Measurements from ENCODE around the gene DSCAML1.
A peak's percentile ranks its signal among the peaks of the same experiment; 100 is the strongest.

Gene DSCAML1

DNA sequence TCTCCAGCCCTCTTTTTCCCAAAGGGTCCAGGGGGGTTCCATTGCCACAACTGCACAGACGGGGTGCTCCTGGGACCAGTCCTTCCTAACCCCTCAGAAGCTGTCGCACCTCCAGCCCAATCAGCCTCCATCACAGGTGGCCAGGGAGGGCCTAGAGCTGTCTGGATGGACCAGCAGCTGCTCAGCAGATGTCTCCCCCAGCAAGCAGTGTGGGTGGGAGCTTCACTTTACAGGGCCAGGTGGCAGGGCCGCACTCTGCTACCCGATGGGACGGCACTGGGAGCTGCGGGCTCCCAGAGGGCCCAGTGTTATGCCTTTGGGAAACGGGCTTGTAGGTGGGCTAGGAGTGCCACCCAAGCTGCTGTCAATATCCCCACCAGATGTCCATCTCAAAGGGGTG is 120.5 kb downstream of the DSCAML1 start:
- Histone ChIP-seq H3K27me3 (ENCODE audit: control insufficient read depth in 1 of 2, insufficient read depth in 2 of 2, low read length in 2 of 2) (no peaks in the 10 kb centered on the region), H3K36me3 (ENCODE audit: insufficient read depth, low read length) (no peaks in the 10 kb centered on the region), H3K9me3 (ENCODE audit: low read length) (no peaks in the 10 kb centered on the region), H3K27ac (ENCODE audit: low read depth, low read length) (no peak overlapping the region), H3K9ac (ENCODE audit: low read length) (no peak overlapping the region), H3K4me3 (ENCODE audit: low read depth in 1 of 2, low read length in 2 of 2) (no peak overlapping the region), H3K4me1 (ENCODE audit: insufficient read depth, low read length) (no peaks in the 10 kb centered on the region)

DNA sequence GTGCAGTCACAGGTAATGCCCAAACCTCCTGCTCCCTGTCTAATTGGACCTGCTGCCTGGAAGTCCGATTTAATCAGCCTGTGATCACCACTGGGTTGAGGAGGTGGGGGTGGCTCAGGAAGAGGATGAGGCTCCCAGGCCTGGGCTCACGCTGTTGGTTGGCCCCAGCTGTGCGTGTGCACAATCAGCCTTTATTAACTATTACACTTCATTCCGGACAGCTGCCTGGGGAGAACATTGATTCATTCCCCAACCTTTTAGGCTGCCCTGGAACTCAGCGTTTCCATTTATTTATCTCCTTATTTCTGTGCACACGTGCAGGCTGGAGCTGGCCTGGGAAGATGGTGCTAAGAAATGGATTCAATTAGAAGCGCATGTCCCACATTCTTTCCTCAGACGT is 123.4 kb downstream of the DSCAML1 start:
- Histone ChIP-seq H3K4me3 (ENCODE audit: low read depth in 1 of 2, low read length in 2 of 2) (no peak overlapping the region), H3K27ac (ENCODE audit: low read depth, low read length) (no peak overlapping the region), H3K9ac (ENCODE audit: low read length) (no peak overlapping the region), H3K9me3 (ENCODE audit: low read length) (no peaks in the 10 kb centered on the region), H3K4me1 (ENCODE audit: insufficient read depth, low read length) (no peaks in the 10 kb centered on the region), H3K36me3 (ENCODE audit: insufficient read depth, low read length) (no peaks in the 10 kb centered on the region), H3K27me3 (ENCODE audit: control insufficient read depth in 1 of 2, insufficient read depth in 2 of 2, low read length in 2 of 2) (no peaks in the 10 kb centered on the region)

DNA sequence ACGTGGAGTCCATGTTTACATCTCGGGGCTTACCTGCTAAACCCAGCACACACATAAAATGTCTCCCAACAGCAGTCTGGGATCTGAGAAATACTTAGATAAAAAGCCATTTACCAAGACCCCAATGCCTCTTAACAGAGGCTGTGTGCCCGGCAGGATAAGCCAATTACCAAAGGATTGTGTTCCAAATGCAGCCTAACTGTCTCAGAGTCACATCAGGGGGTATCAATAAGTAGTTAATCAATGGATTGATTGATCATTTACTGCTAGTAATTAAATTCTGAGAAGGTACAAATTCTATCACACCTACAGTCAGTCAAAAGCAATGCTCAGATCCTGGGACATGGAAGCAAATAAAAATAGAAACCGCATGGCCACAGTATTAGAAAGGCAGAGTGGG is 125.6 kb downstream of the DSCAML1 start:
- Histone ChIP-seq H3K4me3 (ENCODE audit: low read depth in 1 of 2, low read length in 2 of 2) (no peak overlapping the region), H3K36me3 (ENCODE audit: insufficient read depth, low read length) (no peaks in the 10 kb centered on the region), H3K4me1 (ENCODE audit: insufficient read depth, low read length) (no peaks in the 10 kb centered on the region), H3K27ac (ENCODE audit: low read depth, low read length) (no peak overlapping the region), H3K9me3 (ENCODE audit: low read length) (no peaks in the 10 kb centered on the region), H3K27me3 (ENCODE audit: control insufficient read depth in 1 of 2, insufficient read depth in 2 of 2, low read length in 2 of 2) (no peaks in the 10 kb centered on the region), H3K9ac (ENCODE audit: low read length) (no peak overlapping the region)

DNA sequence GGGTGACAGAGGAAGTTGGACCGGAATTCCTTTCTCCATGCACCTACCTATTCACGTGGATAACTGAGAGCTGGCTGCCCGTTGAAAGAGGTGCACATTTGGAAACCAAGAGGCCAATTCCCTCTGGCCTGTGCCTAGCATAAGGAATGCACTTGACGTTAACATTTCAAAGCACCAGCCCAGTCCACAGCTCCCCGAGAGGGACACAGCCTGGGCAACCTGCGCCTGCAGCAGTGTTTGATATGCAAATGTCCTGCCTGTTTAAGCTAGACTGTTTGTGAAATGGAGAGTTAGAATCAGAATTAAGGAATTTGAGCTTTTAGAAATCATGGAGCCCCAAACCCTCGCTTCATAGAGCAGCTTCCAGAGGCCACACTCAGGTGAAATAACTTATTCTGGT is 126.1 kb downstream of the DSCAML1 start:
- Histone ChIP-seq H3K9ac (ENCODE audit: low read length) (no peak overlapping the region), H3K9me3 (ENCODE audit: low read length) (no peaks in the 10 kb centered on the region), H3K27ac (ENCODE audit: low read depth, low read length) (no peak overlapping the region), H3K4me3 (ENCODE audit: low read depth in 1 of 2, low read length in 2 of 2) (no peak overlapping the region), H3K27me3 (ENCODE audit: control insufficient read depth in 1 of 2, insufficient read depth in 2 of 2, low read length in 2 of 2) (no peaks in the 10 kb centered on the region), H3K36me3 (ENCODE audit: insufficient read depth, low read length) (no peaks in the 10 kb centered on the region), H3K4me1 (ENCODE audit: insufficient read depth, low read length) (no peaks in the 10 kb centered on the region)

DNA sequence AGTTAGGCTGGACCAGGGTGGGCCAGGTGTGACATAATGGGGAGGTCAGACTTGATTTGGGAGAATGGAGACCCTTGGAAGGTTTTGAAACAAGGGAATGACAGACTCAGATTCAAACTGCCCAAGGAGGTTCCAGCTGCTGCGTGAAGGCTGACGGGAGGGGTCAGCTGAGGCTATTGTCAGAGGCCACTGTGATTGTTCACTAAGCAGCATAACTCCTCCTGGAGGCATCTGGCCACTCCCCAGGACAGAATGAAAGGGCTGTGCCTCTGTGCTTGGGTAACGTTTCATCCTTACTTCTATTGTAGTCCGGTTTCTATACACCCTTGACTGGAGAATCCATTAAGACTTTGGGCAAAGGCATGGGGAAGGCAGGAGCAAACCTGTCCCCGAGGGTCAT is 126.6 kb downstream of the DSCAML1 start:
- Histone ChIP-seq H3K27me3 (ENCODE audit: control insufficient read depth in 1 of 2, insufficient read depth in 2 of 2, low read length in 2 of 2) (no peaks in the 10 kb centered on the region), H3K9me3 (ENCODE audit: low read length) (no peaks in the 10 kb centered on the region), H3K4me1 (ENCODE audit: insufficient read depth, low read length) (no peaks in the 10 kb centered on the region), H3K27ac (ENCODE audit: low read depth, low read length) (no peak overlapping the region), H3K9ac (ENCODE audit: low read length) (no peak overlapping the region), H3K36me3 (ENCODE audit: insufficient read depth, low read length) (no peaks in the 10 kb centered on the region), H3K4me3 (ENCODE audit: low read depth in 1 of 2, low read length in 2 of 2) (no peak overlapping the region)

DNA sequence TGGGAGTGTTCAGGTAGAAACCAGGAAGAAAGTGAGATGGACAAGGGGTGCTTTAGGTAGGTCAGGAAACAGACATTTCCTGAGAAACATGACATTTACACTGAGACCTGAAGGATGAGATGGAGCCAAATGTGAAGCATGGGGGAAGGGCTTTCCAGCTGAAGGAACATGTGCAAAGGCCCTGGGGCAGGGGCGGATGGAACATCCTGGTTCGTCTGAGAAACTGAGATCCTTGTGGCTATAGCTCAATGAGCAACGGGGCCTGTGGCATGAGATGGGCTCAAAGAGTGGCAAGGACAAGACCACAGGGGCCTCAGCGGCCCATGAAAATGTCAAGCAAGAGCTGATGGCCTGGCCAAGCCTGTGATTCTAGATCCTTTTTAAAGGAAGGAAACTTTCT is 127.4 kb downstream of the DSCAML1 start:
- no peaks in the 10 kb centered on the region for H3K9me3 ChIP-seq (ENCODE audit: low read length)
- no peak overlapping the region for H3K9ac ChIP-seq (ENCODE audit: low read length)
- no peak overlapping the region for H3K4me3 ChIP-seq (ENCODE audit: low read depth in 1 of 2, low read length in 2 of 2)
- peaks cover 5% of the 10 kb centered on the region for H3K4me1 ChIP-seq (ENCODE audit: insufficient read depth, low read length)
- H3K27me3 ChIP-seq (ENCODE audit: control insufficient read depth in 1 of 2, insufficient read depth in 2 of 2, low read length in 2 of 2): no peaks in the 10 kb centered on the region
- H3K36me3 ChIP-seq (ENCODE audit: insufficient read depth, low read length): no peaks in the 10 kb centered on the region
- H3K27ac ChIP-seq (ENCODE audit: low read depth, low read length): no peak overlapping the region

DNA sequence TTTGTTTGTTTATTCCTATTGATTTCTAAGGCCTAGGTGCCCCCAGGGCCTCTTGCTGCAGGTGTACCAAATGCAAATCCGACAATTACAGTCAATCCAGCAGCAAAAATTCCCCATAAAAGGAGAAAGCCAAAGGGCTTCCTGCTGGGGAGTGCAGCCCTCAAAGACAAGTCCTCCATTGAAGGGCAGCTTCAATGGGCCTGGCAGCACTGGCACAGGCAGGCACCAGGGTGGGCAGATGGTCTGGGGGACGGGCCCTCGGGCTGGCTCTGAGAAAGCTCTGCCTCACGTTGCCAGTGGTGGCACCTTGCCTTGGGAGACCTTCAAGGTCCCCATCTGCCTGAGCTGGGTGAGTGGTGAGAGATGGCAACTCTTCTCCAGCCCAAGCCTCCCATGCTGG is 128.0 kb downstream of the DSCAML1 start:
- no peak overlapping the region for H3K27ac ChIP-seq (ENCODE audit: low read depth, low read length)
- no peaks in the 10 kb centered on the region for H3K9me3 ChIP-seq (ENCODE audit: low read length)
- H3K4me1 ChIP-seq (ENCODE audit: insufficient read depth, low read length): peaks cover 11% of the 10 kb centered on the region
- no peaks in the 10 kb centered on the region for H3K27me3 ChIP-seq (ENCODE audit: control insufficient read depth in 1 of 2, insufficient read depth in 2 of 2, low read length in 2 of 2)
- H3K9ac ChIP-seq (ENCODE audit: low read length): no peak overlapping the region
- no peak overlapping the region for H3K4me3 ChIP-seq (ENCODE audit: low read depth in 1 of 2, low read length in 2 of 2)
- H3K36me3 ChIP-seq (ENCODE audit: insufficient read depth, low read length): no peaks in the 10 kb centered on the region

DNA sequence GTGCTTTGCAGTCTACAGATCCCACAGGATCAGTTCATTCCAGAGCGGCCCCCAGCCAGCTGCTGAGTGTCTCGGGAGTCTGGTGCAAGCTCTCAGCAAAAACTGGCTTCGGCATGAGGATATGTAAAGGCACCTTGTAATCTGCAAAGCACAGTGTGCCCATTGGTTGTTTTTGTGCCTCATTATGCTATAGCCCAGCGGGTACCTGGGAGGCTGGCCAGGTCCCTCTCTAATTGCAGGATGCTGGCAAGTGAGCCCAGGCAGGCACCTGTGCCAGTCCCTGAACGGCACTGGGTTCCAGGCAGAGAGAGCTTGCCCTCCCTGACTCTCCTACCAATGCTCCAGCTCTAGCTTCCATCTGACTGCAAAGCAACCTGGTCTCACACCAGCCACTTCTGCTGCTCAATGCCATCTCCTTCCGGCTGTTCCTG is 128.7 kb downstream of the DSCAML1 start:
- Histone ChIP-seq H3K4me3 (ENCODE audit: low read depth in 1 of 2, low read length in 2 of 2) (no peak overlapping the region), H3K27me3 (ENCODE audit: control insufficient read depth in 1 of 2, insufficient read depth in 2 of 2, low read length in 2 of 2) (no peaks in the 10 kb centered on the region), H3K4me1 (ENCODE audit: insufficient read depth, low read length) (peaks cover 15% of the 10 kb centered on the region), H3K36me3 (ENCODE audit: insufficient read depth, low read length) (no peaks in the 10 kb centered on the region), H3K27ac (ENCODE audit: low read depth, low read length) (no peak overlapping the region), H3K9ac (ENCODE audit: low read length) (no peak overlapping the region), H3K9me3 (ENCODE audit: low read length) (no peaks in the 10 kb centered on the region)

DNA sequence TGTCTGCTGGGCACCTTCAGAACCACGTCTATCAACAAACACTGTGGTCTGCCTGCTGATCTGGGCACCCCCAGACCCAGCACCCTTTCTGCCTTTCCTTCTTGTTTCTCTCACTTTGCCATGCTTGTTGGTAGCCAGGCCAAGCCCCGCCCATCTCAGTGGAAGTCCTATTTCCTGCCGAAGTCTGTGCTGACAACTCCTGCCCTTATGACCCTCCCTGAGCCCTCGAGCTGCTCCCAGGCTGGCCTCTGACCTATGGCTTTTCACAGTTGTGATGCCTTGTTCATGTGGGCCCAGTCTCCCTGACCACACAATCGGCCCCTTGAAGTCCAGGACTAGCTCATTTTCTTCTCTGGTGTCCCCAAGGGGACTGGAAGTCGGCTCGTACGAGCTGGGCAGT is 132.1 kb downstream of the DSCAML1 start:
- H3K9me3 ChIP-seq (ENCODE audit: low read length): no peaks in the 10 kb centered on the region
- no peak overlapping the region for H3K27ac ChIP-seq (ENCODE audit: low read depth, low read length)
- H3K9ac ChIP-seq (ENCODE audit: low read length): no peak overlapping the region
- peaks cover 15% of the 10 kb centered on the region for H3K4me1 ChIP-seq (ENCODE audit: insufficient read depth, low read length)
- no peaks in the 10 kb centered on the region for H3K27me3 ChIP-seq (ENCODE audit: control insufficient read depth in 1 of 2, insufficient read depth in 2 of 2, low read length in 2 of 2)
- H3K36me3 ChIP-seq (ENCODE audit: insufficient read depth, low read length): no peaks in the 10 kb centered on the region
- H3K4me3 ChIP-seq (ENCODE audit: low read depth in 1 of 2, low read length in 2 of 2): no peak overlapping the region

DNA sequence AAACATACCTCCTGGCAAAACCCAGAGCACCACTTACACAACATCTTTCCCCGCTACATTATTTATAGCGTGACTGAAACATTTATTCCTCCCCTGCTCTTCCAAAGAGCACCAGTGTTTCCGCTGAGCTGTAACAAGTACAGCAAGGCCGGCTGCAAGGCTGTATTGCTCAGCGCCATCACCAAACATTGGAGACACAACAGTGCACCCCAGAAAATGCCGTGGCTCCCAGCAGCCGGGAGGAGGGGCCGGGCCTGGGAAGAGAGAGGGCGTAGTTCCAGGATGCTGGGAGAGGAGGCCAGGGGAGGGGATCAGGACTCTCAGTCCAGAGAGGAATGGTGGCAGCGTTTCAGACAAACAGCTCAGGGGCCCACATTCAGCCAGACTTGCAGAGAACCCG is 133.2 kb downstream of the DSCAML1 start:
- Histone ChIP-seq H3K4me1 (ENCODE audit: insufficient read depth, low read length) (peaks cover 15% of the 10 kb centered on the region), H3K4me3 (ENCODE audit: low read depth in 1 of 2, low read length in 2 of 2) (peak overlapping the region in 1 of 2 donors; percentile 2), H3K9ac (ENCODE audit: low read length) (no peak overlapping the region)

DNA sequence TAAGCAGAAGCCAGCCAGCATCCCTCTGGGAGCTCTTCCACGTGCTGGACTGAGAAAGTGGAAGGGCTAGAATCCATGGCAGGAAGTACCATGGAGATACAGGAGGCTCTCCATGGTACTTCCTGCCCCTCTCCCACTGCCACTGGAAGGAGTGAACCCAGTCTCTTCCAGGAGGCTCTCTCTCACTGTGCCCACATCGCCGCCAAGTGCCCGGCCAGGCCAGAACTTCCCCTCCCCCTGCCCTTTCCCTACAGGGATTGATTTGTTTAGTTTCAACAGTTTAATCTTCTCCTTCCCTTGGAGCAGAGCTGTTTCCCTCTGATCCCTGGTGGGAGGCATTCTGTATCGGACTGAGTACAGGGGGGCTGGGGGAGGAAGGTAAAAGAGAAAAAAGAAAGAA is 133.6 kb downstream of the DSCAML1 start:
- Histone ChIP-seq H3K36me3 (ENCODE audit: insufficient read depth, low read length) (no peaks in the 10 kb centered on the region), H3K9me3 (ENCODE audit: low read length) (no peaks in the 10 kb centered on the region), H3K27ac (ENCODE audit: low read depth, low read length) (peak overlapping the region; percentile 10), H3K4me1 (ENCODE audit: insufficient read depth, low read length) (peaks cover 15% of the 10 kb centered on the region), H3K4me3 (ENCODE audit: low read depth in 1 of 2, low read length in 2 of 2) (peak overlapping the region in 1 of 2 donors; percentile 2), H3K27me3 (ENCODE audit: control insufficient read depth in 1 of 2, insufficient read depth in 2 of 2, low read length in 2 of 2) (no peaks in the 10 kb centered on the region), H3K9ac (ENCODE audit: low read length) (no peak overlapping the region)

More for the DNA sequence above, 133.2 kb downstream of the DSCAML1 start:
- H3K9me3 ChIP-seq (ENCODE audit: low read length): no peaks in the 10 kb centered on the region
- H3K27ac ChIP-seq (ENCODE audit: low read depth, low read length): peak overlapping the region; percentile 21
- no peaks in the 10 kb centered on the region for H3K27me3 ChIP-seq (ENCODE audit: control insufficient read depth in 1 of 2, insufficient read depth in 2 of 2, low read length in 2 of 2)
- H3K36me3 ChIP-seq (ENCODE audit: insufficient read depth, low read length): no peaks in the 10 kb centered on the region

DNA sequence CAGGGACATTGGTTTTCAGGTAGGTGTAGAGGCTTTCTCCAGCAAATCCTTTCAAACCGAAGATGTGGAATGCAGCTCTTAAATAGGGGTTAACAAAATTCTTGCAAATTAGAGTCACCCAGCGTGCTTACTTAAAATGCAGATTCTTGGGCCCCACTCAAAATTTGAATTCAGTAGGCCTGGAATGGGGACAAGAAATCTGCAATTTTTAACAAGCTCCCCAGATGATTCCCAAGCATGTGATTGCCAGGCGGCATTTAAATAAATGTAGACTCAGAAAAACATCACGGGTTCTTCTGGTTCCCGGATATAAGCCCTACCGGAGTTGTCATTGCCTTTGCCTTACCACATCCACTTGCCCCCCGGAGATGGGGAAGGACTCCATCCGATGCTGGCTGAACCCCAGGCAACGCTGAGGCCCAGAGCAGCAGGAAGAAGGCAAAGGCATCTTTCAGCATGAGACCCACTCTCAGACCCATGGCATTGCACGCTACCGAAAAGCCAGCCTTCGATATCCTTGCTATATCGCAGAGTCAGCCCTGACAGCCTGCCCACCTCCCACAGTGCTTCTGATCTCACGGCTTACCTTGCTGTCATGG is 134.2 kb downstream of the DSCAML1 start:
- H3K27me3 ChIP-seq (ENCODE audit: control insufficient read depth in 1 of 2, insufficient read depth in 2 of 2, low read length in 2 of 2): no peaks in the 10 kb centered on the region
- H3K36me3 ChIP-seq (ENCODE audit: insufficient read depth, low read length): no peaks in the 10 kb centered on the region
- H3K9me3 ChIP-seq (ENCODE audit: low read length): no peaks in the 10 kb centered on the region
- H3K27ac ChIP-seq (ENCODE audit: low read depth, low read length): no peak overlapping the region
- no peak overlapping the region for H3K4me3 ChIP-seq (ENCODE audit: low read depth in 1 of 2, low read length in 2 of 2)
- H3K4me1 ChIP-seq (ENCODE audit: insufficient read depth, low read length): peaks cover 15% of the 10 kb centered on the region
- H3K9ac ChIP-seq (ENCODE audit: low read length): no peak overlapping the region

Measured in muscle layer of colon (tissue), 2 donors.